ENCODE results near the gene PAK5. TPM values are rescaled to one million over a fixed set of nuclear protein-coding genes. Genes with fewer than 3 reads are reported as not detected.

The PAK5 gene
- total and polyA plus RNA-seq, 9 of the 15 experiments (the other 6 are each of a cell fraction or from before 2014, with no cell fraction given), result not detected

DNA sequence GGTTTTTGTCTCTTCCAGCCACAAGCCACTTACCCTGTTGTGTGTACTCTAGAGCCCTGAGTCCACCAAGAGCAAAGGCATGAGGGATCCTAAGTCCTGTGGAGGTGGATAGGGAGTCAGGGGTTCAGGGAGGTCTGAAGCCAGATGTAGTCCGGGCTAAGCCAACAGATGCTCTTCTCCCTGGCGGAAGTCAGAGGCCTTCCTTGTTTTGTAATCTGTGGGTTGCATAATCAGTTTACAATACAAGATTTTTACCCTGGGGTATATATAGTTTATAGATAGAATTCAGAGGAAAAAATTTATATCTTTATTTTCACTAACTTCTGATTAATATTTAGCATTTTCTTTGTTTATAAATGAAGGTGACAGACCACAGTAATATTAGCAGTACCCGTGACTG is 315.2 kb downstream of the PAK5 start:
- Histone ChIP-seq H3K4me2 (ENCODE audit: insufficient read depth, low read length) (no peak overlapping the region), H3K9ac (ENCODE audit: insufficient read depth in 1 of 2, low read depth in 2 of 2, low read length in 2 of 2) (no peak overlapping the region), H3K9me3 (replicated peaks; ENCODE audit: control insufficient read depth, insufficient read depth, low read depth, low read length) (no peaks in the 10 kb centered on the region), H3K4me3 (no peak overlapping the region), H3K79me2 (ENCODE audit: control insufficient read depth, insufficient read depth, low read length) (no peaks in the 10 kb centered on the region), H2AFZ (ENCODE audit: low read depth, low read length) (no peak overlapping the region), H3K9me1 (ENCODE audit: control insufficient read depth, insufficient read depth, low read length) (no peaks in the 10 kb centered on the region), H3K27me3 (ENCODE audit: control insufficient read depth in 2 of 2, insufficient read depth in 2 of 2, low read length in 2 of 2) (no peaks in the 10 kb centered on the region), H3K27ac (ENCODE audit: extremely low read depth, low read depth, low read length) (no peak overlapping the region), H3K36me3 (ENCODE audit: control insufficient read depth, insufficient read depth, low read length) (no peaks in the 10 kb centered on the region), H4K20me1 (replicated peaks; ENCODE audit: control insufficient read depth, insufficient read depth, low read length) (no peaks in the 10 kb centered on the region), H3K4me1 (replicated peaks in 1 of 2; ENCODE audit: control insufficient read depth in 2 of 2, insufficient read depth in 2 of 2, low read length in 2 of 2) (no peaks in the 10 kb centered on the region)
- ATAC-seq, result no peak
- intact Hi-C loops (cut with micrococcal nuclease) (no loop called here), in situ Hi-C loops (cut with MboI) (no loop called here)
- no peak for DNase-seq (ENCODE audit: extremely low read depth in 1 of 4, low spot score in 3 of 4)
- 4% methylated on average over 3 of the region's 3 CpGs for WGBS (ENCODE audit: insufficient coverage, low coverage, missing lambda C conversion rate)
- no TSS peak for BruUV-seq (replicated peaks)
- TF ChIP-seq RFX1 (IDR thresholded peaks at IDR 0.05), result no peak
- no peak for TF ChIP-seq MEIS2 (IDR thresholded peaks at IDR 0.05; ENCODE audit: partially characterized antibody)
- no peak for TF ChIP-seq MEF2D (tag; conservative IDR thresholded peaks at IDR 0.05; ENCODE audit: low read depth)
- TF ChIP-seq CCNT2 (IDR thresholded peaks at IDR 0.05; ENCODE audit: borderline replicate concordance, extremely low read depth, insufficient read length, low read depth, low read length), result no peak
- TF ChIP-seq ZNF583 (CRISPR knock-in tag; IDR thresholded peaks at IDR 0.05), result no peak
- TF ChIP-seq, protein P1, sequence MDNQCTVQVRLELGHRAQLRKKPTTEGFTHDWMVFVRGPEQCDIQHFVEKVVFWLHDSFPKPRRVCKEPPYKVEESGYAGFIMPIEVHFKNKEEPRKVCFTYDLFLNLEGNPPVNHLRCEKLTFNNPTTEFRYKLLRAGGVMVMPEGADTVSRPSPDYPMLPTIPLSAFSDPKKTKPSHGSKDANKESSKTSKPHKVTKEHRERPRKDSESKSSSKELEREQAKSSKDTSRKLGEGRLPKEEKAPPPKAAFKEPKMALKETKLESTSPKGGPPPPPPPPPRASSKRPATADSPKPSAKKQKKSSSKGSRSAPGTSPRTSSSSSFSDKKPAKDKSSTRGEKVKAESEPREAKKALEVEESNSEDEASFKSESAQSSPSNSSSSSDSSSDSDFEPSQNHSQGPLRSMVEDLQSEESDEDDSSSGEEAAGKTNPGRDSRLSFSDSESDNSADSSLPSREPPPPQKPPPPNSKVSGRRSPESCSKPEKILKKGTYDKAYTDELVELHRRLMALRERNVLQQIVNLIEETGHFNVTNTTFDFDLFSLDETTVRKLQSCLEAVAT (IDR thresholded peaks at IDR 0.05), result no peak
- no peak for TF ChIP-seq RBFOX2 (IDR thresholded peaks at IDR 0.05; ENCODE audit: low read depth, low read length)
- no peak for TF ChIP-seq GMEB1 (CRISPR knock-in tag; IDR thresholded peaks at IDR 0.05)
- TF ChIP-seq MYNN (IDR thresholded peaks at IDR 0.05), result no peak
- TF ChIP-seq MYNN (CRISPR knock-in tag; IDR thresholded peaks at IDR 0.05), result no peak
- no peak for TF ChIP-seq NCOA4 (IDR thresholded peaks at IDR 0.05; ENCODE audit: partially characterized antibody)
- TF ChIP-seq SETDB1 (IDR thresholded peaks at IDR 0.05; ENCODE audit: low read length), result no peak
- TF ChIP-seq EGR1 (conservative IDR thresholded peaks at IDR 0.05), result no peak
- TF ChIP-seq TEAD1 (CRISPR knock-in tag; IDR thresholded peaks at IDR 0.05), result no peak
- no peak for TF ChIP-seq ZBTB2 (IDR thresholded peaks at IDR 0.05)
- no peak for TF ChIP-seq ZNF668 (CRISPR knock-in tag; IDR thresholded peaks at IDR 0.05)
- no peak for TF ChIP-seq TAF1 (IDR thresholded peaks at IDR 0.05; ENCODE audit: control insufficient read depth, extremely low read depth, insufficient read depth, low read length, severe bottlenecking)
- TF ChIP-seq POLR2H (tag; IDR thresholded peaks at IDR 0.05; ENCODE audit: low read depth), result no peak
- TF ChIP-seq THRAP3 (IDR thresholded peaks at IDR 0.05; ENCODE audit: borderline replicate concordance), result no peak
- POLR2A ChIA-PET, result no interaction called here
- CTCF ChIA-PET (ENCODE audit: low intra/inter-chr PET ratio), result no interaction called here
- no peak for FAIRE-seq
